ENCODE data around the gene TNFRSF9. TPM values are rescaled to one million over a fixed set of nuclear protein-coding genes. Genes with fewer than 3 reads are reported as not detected.
A peak's percentile ranks its signal among the peaks of the same experiment; 100 is the strongest.
"Not testable (repeated sequence)": the region's sequence is repeated elsewhere in the genome, so short reads cannot be mapped to it uniquely, and the experiment has no call there.

The TNFRSF9 gene
- total RNA-seq, 5 donors from 2014 or later (not counting 1 experiment from before 2014, with no cell fraction given), result 0.59 to 4.3 (median 0.88) TPM

DNA sequence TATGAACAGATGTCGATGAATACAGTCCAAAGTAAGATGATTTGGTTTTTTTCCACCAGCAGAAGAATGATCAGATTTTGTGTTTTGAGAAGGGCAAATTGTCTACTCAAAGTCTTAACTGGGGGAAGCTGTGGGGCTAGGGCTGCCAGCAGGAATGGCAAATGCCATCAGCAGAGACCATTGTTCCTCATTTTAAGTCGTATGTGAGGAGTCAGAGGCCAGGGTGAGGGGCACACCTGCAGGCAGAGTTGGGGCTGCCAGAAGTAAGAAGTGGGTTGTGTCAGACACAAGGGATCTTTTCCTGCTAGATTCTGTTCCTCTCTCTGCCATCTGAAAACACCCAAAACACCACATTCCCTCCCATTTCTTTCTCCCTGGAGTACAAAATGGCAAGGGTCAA, 29.6 kb upstream of the TNFRSF9 start:
- Mint-ChIP-seq H3K27me3 (no peaks in the 10 kb centered on the region), H3K4me1 (peaks cover 20 to 32% (median 30%) of the 10 kb centered on the region in 3 donors), H3K4me3 (no peak overlapping the region), H3K9me3 (no peaks in the 10 kb centered on the region), H3K36me3 (peaks cover 49% of the 10 kb centered on the region), H3K27ac (no peak overlapping the region)
- Histone ChIP-seq H3K4me3 (ENCODE audit: control insufficient read depth in 1 of 2, extremely low read depth in 1 of 2, low read length in 1 of 2) (no peak overlapping the region), H3K4me1 (ENCODE audit: control insufficient read depth in 1 of 2, extremely low read depth in 1 of 2, insufficient read depth in 2 of 2, low read length in 2 of 2) (peaks cover 0 to 11% of the 10 kb centered on the region in 2 experiments), H3K36me3 (ENCODE audit: control insufficient read depth in 2 of 2, extremely low read depth in 1 of 2, insufficient read depth in 1 of 2, low read length in 1 of 2) (peaks cover 21 to 73% of the 10 kb centered on the region in 2 donors), H3K9me3 (no peaks in the 10 kb centered on the region), H3K27ac (ENCODE audit: low read length) (no peak overlapping the region), H3K27me3 (replicated peaks in 1 of 2; ENCODE audit: control insufficient read depth in 2 of 2, extremely low read depth in 1 of 2, insufficient read depth in 2 of 2, low read length in 1 of 2) (no peaks in the 10 kb centered on the region)
- DNase-seq (no peak), ATAC-seq (replicated peaks in 1 of 4) (no peak)
- 86% methylated on average over 2 of the region's 2 CpGs for WGBS (ENCODE audit: insufficient coverage)
- POLR2A ChIA-PET, result interaction anchor here in 1 of 2 donors (0.5 to 0.7 kb wide), 2 partner anchors 11 to 566 kb away, joined by 3 to 6 read pairs; no protein-coding TSS in a partner anchor
- CTCF ChIA-PET, result no interaction called here

- Mint-ChIP-seq H3K36me3 (peaks cover 62% of the 10 kb centered on the region), H3K9me3 (no peaks in the 10 kb centered on the region), H3K4me3 (no peak overlapping the region), H3K4me1 (peaks cover 40 to 54% (median 53%) of the 10 kb centered on the region in 3 donors), H3K27ac (no peak overlapping the region), H3K27me3 (no peaks in the 10 kb centered on the region)
- Histone ChIP-seq H3K9me3 (no peaks in the 10 kb centered on the region), H3K4me3 (ENCODE audit: control insufficient read depth in 1 of 2, extremely low read depth in 1 of 2, low read length in 1 of 2) (no peak overlapping the region), H3K36me3 (ENCODE audit: control insufficient read depth in 2 of 2, extremely low read depth in 1 of 2, insufficient read depth in 1 of 2, low read length in 1 of 2) (peaks cover 13 to 77% of the 10 kb centered on the region in 2 donors), H3K27ac (ENCODE audit: low read length) (no peak overlapping the region), H3K4me1 (ENCODE audit: control insufficient read depth in 1 of 2, extremely low read depth in 1 of 2, insufficient read depth in 2 of 2, low read length in 2 of 2) (peaks cover 0 to 31% of the 10 kb centered on the region in 2 experiments), H3K27me3 (replicated peaks in 1 of 2; ENCODE audit: control insufficient read depth in 2 of 2, extremely low read depth in 1 of 2, insufficient read depth in 2 of 2, low read length in 1 of 2) (no peaks in the 10 kb centered on the region)
- CTCF ChIA-PET, result no interaction called here
- no peak for ATAC-seq (replicated peaks in 1 of 4)
- WGBS (ENCODE audit: insufficient coverage), result 83% methylated on average over 1 of the region's 4 CpGs
- POLR2A ChIA-PET, result interaction anchor here (0.5 to 0.7 kb wide), 3 partner anchors 38 to 543 kb away, joined by 3 to 4 read pairs (median 3); no protein-coding TSS in a partner anchor
- no peak for DNase-seq
These were observed 27.0 kb upstream of the TNFRSF9 start for GRCh38 chr1:7967651-7968050.

GRCh38 chr1:7967196-7967595, 26.6 kb upstream of the TNFRSF9 start:
- Mint-ChIP-seq H3K4me1 (peaks cover 45 to 58% (median 57%) of the 10 kb centered on the region in 3 donors), H3K9me3 (no peaks in the 10 kb centered on the region), H3K27me3 (no peaks in the 10 kb centered on the region), H3K36me3 (peaks cover 59% of the 10 kb centered on the region), H3K4me3 (no peak overlapping the region), H3K27ac (peak overlapping the region; percentile 10 to 49)
- POLR2A ChIA-PET, result interaction anchor here (0.5 to 0.7 kb wide), 3 partner anchors 38 to 543 kb away, joined by 3 to 4 read pairs (median 3); no protein-coding TSS in a partner anchor
- ATAC-seq (replicated peaks in 1 of 4), result no peak
- WGBS (ENCODE audit: insufficient coverage), result 80% methylated on average over 1 of the region's 1 CpG
- Histone ChIP-seq H3K4me1 (ENCODE audit: control insufficient read depth in 1 of 2, extremely low read depth in 1 of 2, insufficient read depth in 2 of 2, low read length in 2 of 2) (peaks cover 2 to 32% of the 10 kb centered on the region in 2 experiments), H3K9me3 (no peaks in the 10 kb centered on the region), H3K27ac (ENCODE audit: low read length) (no peak overlapping the region), H3K4me3 (ENCODE audit: control insufficient read depth in 1 of 2, extremely low read depth in 1 of 2, low read length in 1 of 2) (no peak overlapping the region), H3K36me3 (ENCODE audit: control insufficient read depth in 2 of 2, extremely low read depth in 1 of 2, insufficient read depth in 1 of 2, low read length in 1 of 2) (peaks cover 12 to 74% of the 10 kb centered on the region in 2 donors), H3K27me3 (replicated peaks in 1 of 2; ENCODE audit: control insufficient read depth in 2 of 2, extremely low read depth in 1 of 2, insufficient read depth in 2 of 2, low read length in 1 of 2) (no peaks in the 10 kb centered on the region)
- no peak for DNase-seq
- CTCF ChIA-PET, result interaction anchor here in 1 of 2 donors (1.0 kb wide), 1 partner anchor 9 kb away, joined by 4 read pairs; no protein-coding TSS in a partner anchor

DNA sequence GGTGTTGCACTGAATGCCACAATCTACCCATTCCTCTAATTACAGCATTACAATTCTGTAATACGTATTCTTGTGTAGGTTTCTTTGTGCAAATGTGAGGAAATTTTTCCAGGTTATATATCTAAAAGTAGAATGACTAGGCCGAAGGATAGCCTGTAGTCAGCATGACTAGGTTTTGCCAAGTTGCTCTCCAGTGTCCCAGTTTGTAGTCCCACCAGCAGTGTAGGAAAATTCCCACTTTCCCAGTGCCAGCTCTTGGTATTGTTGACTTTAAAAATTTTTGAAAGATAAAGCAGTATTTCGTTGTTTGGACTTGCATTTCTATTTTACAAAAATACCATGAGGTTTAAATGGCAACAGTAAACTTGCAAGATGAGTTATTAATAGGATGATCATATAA, 23.8 kb upstream of the TNFRSF9 start:
- Histone ChIP-seq H3K27me3 (replicated peaks in 1 of 2; ENCODE audit: control insufficient read depth in 2 of 2, extremely low read depth in 1 of 2, insufficient read depth in 2 of 2, low read length in 1 of 2) (no peaks in the 10 kb centered on the region), H3K27ac (ENCODE audit: low read length) (no peak overlapping the region), H3K4me3 (ENCODE audit: control insufficient read depth in 1 of 2, extremely low read depth in 1 of 2, low read length in 1 of 2) (no peak overlapping the region), H3K4me1 (ENCODE audit: control insufficient read depth in 1 of 2, extremely low read depth in 1 of 2, insufficient read depth in 2 of 2, low read length in 2 of 2) (peaks cover 9 to 39% of the 10 kb centered on the region in 2 experiments), H3K36me3 (ENCODE audit: control insufficient read depth in 2 of 2, extremely low read depth in 1 of 2, insufficient read depth in 1 of 2, low read length in 1 of 2) (peaks cover 0 to 47% of the 10 kb centered on the region in 2 donors), H3K9me3 (no peaks in the 10 kb centered on the region)
- ATAC-seq (replicated peaks in 1 of 4) (no peak), DNase-seq (no peak)
- no CpG with 5 or more reads among the region's 3 CpGs for WGBS (ENCODE audit: insufficient coverage)
- no peaks in the 10 kb centered on the region for H3K9me3 Mint-ChIP-seq
- H3K4me1 Mint-ChIP-seq, result peaks cover 63 to 75% (median 70%) of the 10 kb centered on the region in 3 donors
- CTCF ChIA-PET, result interaction anchor here in 1 of 2 donors (0.6 kb wide), 1 partner anchor 10 kb away, joined by 3 read pairs; no protein-coding TSS in a partner anchor
- POLR2A ChIA-PET, result no interaction called here
- H3K36me3 Mint-ChIP-seq, result peaks cover 39% of the 10 kb centered on the region
- H3K4me3 Mint-ChIP-seq, result peak overlapping the region in 1 of 3 donors; percentile 93
- no peak overlapping the region for H3K27ac Mint-ChIP-seq
- H3K27me3 Mint-ChIP-seq, result no peaks in the 10 kb centered on the region

DNA sequence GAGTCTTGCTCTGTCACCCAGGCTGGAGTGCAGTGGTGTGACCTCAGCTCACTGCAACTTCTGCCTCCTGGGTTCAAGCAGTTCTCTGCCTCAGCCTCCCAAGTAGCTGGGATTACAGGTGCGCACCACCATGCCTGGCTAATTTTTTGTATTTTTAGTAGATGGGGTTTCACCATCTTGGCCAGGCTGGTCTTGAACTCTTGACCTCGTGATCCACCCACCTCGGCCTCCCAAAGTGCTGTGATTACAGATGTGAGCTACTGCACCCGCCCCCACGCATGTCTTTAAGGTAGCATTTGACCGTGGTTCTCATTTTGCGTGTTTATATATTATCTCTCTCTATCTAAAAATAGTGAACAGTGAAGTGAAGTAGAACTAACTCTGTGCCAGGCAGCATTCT, 23.2 kb upstream of the TNFRSF9 start:
- peak overlapping the region in 1 of 2 donors; percentile 34 for H3K27ac Mint-ChIP-seq
- peaks cover 65 to 75% (median 69%) of the 10 kb centered on the region in 3 donors for H3K4me1 Mint-ChIP-seq
- WGBS (ENCODE audit: insufficient coverage), result 80% methylated on average over 1 of the region's 7 CpGs
- H3K36me3 Mint-ChIP-seq, result peaks cover 34% of the 10 kb centered on the region
- DNase-seq; H3K27ac ChIP-seq (ENCODE audit: low read length); H3K27me3 ChIP-seq (replicated peaks in 1 of 2; ENCODE audit: control insufficient read depth in 2 of 2, extremely low read depth in 1 of 2, insufficient read depth in 2 of 2, low read length in 1 of 2); H3K4me3 ChIP-seq (ENCODE audit: control insufficient read depth in 1 of 2, extremely low read depth in 1 of 2, low read length in 1 of 2); H3K9me3 ChIP-seq; CTCF ChIA-PET; ATAC-seq (replicated peaks in 1 of 4); POLR2A ChIA-PET; H3K27me3 Mint-ChIP-seq; H3K9me3 Mint-ChIP-seq: not testable (repeated sequence)
- peaks cover 9 to 39% of the 10 kb centered on the region in 2 experiments for H3K4me1 ChIP-seq (ENCODE audit: control insufficient read depth in 1 of 2, extremely low read depth in 1 of 2, insufficient read depth in 2 of 2, low read length in 2 of 2)
- peak overlapping the region in 2 of 3 donors; percentile 53 to 93 for H3K4me3 Mint-ChIP-seq
- H3K36me3 ChIP-seq (ENCODE audit: control insufficient read depth in 2 of 2, extremely low read depth in 1 of 2, insufficient read depth in 1 of 2, low read length in 1 of 2), result peaks cover 0 to 41% of the 10 kb centered on the region in 2 donors

- POLR2A ChIA-PET, result interaction anchor here in 1 of 2 donors (0.6 kb wide), 1 partner anchor 136 kb away, joined by 3 read pairs; no protein-coding TSS in a partner anchor
- peaks cover 9 to 39% of the 10 kb centered on the region in 2 experiments for H3K4me1 ChIP-seq (ENCODE audit: control insufficient read depth in 1 of 2, extremely low read depth in 1 of 2, insufficient read depth in 2 of 2, low read length in 2 of 2)
These were observed 22.7 kb upstream of the TNFRSF9 start for GRCh38 chr1:7963378-7963730.

More at GRCh38 chr1:7963378-7963730, 22.7 kb upstream of the TNFRSF9 start:
- not testable (repeated sequence) for H3K9me3 ChIP-seq; H3K27me3 Mint-ChIP-seq; H3K9me3 Mint-ChIP-seq; H3K27ac ChIP-seq (ENCODE audit: low read length); H3K27me3 ChIP-seq (replicated peaks in 1 of 2; ENCODE audit: control insufficient read depth in 2 of 2, extremely low read depth in 1 of 2, insufficient read depth in 2 of 2, low read length in 1 of 2); DNase-seq; ATAC-seq (replicated peaks in 1 of 4); H3K4me3 ChIP-seq (ENCODE audit: control insufficient read depth in 1 of 2, extremely low read depth in 1 of 2, low read length in 1 of 2)
- H3K36me3 ChIP-seq (ENCODE audit: control insufficient read depth in 2 of 2, extremely low read depth in 1 of 2, insufficient read depth in 1 of 2, low read length in 1 of 2), result peaks cover 0 to 36% of the 10 kb centered on the region in 2 donors
- peaks cover 33% of the 10 kb centered on the region for H3K36me3 Mint-ChIP-seq
- H3K27ac Mint-ChIP-seq, result peak overlapping the region in 1 of 2 donors; percentile 48
- H3K4me3 Mint-ChIP-seq, result peak overlapping the region; percentile 76 to 99 (median 93)
- CTCF ChIA-PET, result interaction anchor here in 1 of 2 donors (0.6 kb wide), 1 partner anchor 996 kb away, joined by 7 read pairs; no protein-coding TSS in a partner anchor
- H3K4me1 Mint-ChIP-seq, result peaks cover 64 to 74% (median 69%) of the 10 kb centered on the region in 3 donors
- 100% methylated on average over 3 of the region's 12 CpGs for WGBS (ENCODE audit: insufficient coverage)

Data from T-cell (primary cell).